ENCODE data around the gene CNNM4.

DNA sequence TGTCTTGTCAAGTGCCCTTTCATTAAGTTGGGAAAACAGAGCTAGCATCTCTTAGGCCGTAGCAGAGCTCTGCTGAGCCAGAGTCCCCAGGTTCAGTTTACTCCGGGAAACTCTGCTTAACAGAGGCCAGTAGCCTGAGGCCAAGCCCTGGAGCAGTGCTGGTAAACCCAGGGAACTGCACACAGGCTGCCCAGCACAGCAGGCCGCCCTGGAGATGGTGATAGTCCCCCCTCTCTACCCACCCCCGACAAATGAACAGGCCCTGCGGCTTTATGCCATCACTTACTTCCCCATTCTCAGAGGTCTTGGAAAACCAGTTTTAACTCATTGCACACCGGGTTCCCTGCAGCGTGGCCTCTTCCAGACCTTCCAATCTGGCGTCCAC lies 3.5 kb downstream of the CNNM4 start:
- TF ChIP-seq GATA2 (IDR thresholded peaks at IDR 0.05; ENCODE audit: low read depth, low read length) = no peak
- TF ChIP-seq GATA3 (IDR thresholded peaks at IDR 0.05; ENCODE audit: low read depth, low read length) = no peak

All from SH-SY5Y (cell line).